GM18868 (cell line): ENCODE data around the gene SOBP.
"Not testable (repeated sequence)": the region's sequence is repeated elsewhere in the genome, so short reads cannot be mapped to it uniquely, and the experiment has no call there.

Experiments used
- ATAC-seq: cut with Tn5 transposase; IDR thresholded peaks from one replicate; pipeline ENCODE4 v1.9.1; 2021; ENCODE audit warnings: mild to moderate bottlenecking, moderate library complexity; ENCODE audit not compliant: unreplicated experiment

The SOBP gene

GRCh38 chr6:107547451-107547840 lies 57.5 kb downstream of the SOBP start:
- ATAC-seq = no peak

GRCh38 chr6:107550241-107550840 lies 60.4 kb downstream of the SOBP start:
- no peak for ATAC-seq

- ATAC-seq = no peak
Measured at GRCh38 chr6:107550906-107551305, 61.0 kb downstream of the SOBP start.

- not testable (repeated sequence) for ATAC-seq
Measured at GRCh38 chr6:107553121-107553520, 63.2 kb downstream of the SOBP start.

- ATAC-seq = no peak
Measured at GRCh38 chr6:107554326-107554725, 64.4 kb downstream of the SOBP start.

GRCh38 chr6:107554918-107555317 lies 65.0 kb downstream of the SOBP start:
- ATAC-seq = no peak

GRCh38 chr6:107555449-107555848 lies 65.5 kb downstream of the SOBP start:
- no peak for ATAC-seq

- no peak for ATAC-seq
Measured at GRCh38 chr6:107556082-107556481, 66.2 kb downstream of the SOBP start.

- ATAC-seq = no peak
Measured at GRCh38 chr6:107557698-107558097, 67.8 kb downstream of the SOBP start.

GRCh38 chr6:107560657-107561056 lies 70.7 kb downstream of the SOBP start:
- ATAC-seq = no peak

- ATAC-seq = no peak
Measured at GRCh38 chr6:107561306-107561705, 71.4 kb downstream of the SOBP start.

GRCh38 chr6:107563694-107564588 lies 74.0 kb downstream of the SOBP start:
- no peak for ATAC-seq

GRCh38 chr6:107564589-107564951 lies 74.7 kb downstream of the SOBP start:
- ATAC-seq = no peak

GRCh38 chr6:107565165-107565723 lies 75.3 kb downstream of the SOBP start:
- no peak for ATAC-seq

- no peak for ATAC-seq
Measured at GRCh38 chr6:107567643-107568042, 77.7 kb downstream of the SOBP start.

GRCh38 chr6:107569473-107569872 lies 79.6 kb downstream of the SOBP start:
- no peak for ATAC-seq

- no peak for ATAC-seq
Measured at GRCh38 chr6:107571354-107571753, 81.4 kb downstream of the SOBP start.

- ATAC-seq = no peak
Measured at GRCh38 chr6:107572886-107573285, 83.0 kb downstream of the SOBP start.

GRCh38 chr6:107574856-107575255 lies 84.9 kb downstream of the SOBP start:
- ATAC-seq = no peak

- no peak for ATAC-seq
Measured at GRCh38 chr6:107576852-107577251, 86.9 kb downstream of the SOBP start.

GRCh38 chr6:107578642-107579341 lies 88.9 kb downstream of the SOBP start:
- no peak for ATAC-seq
